ENCODE data around the gene SH3D19.

DNA sequence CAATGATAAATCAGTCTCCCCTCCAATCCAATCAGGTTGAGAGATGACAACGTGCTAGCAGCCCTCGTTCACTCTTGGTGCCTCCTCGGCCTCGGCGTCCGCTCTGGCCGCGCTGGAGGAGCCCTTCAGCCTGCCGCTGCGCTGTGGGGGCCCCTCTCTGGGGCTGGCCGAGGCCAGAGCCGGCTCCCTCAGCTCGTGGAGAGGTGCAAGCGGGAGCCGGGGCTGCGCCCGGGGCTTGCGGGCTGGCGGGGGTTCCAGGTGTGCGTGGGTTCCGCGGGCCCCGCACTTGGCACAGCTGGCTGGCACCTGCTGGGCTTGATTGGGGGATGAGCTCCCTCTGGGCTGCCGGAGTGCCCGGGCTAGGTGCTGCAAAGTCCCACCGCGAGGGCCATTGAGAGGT, 89.4 kb downstream of the SH3D19 start:
- no peak for TF ChIP-seq EZH2 (IDR thresholded peaks at IDR 0.05; ENCODE audit: borderline replicate concordance)
- TF ChIP-seq, protein P1, sequence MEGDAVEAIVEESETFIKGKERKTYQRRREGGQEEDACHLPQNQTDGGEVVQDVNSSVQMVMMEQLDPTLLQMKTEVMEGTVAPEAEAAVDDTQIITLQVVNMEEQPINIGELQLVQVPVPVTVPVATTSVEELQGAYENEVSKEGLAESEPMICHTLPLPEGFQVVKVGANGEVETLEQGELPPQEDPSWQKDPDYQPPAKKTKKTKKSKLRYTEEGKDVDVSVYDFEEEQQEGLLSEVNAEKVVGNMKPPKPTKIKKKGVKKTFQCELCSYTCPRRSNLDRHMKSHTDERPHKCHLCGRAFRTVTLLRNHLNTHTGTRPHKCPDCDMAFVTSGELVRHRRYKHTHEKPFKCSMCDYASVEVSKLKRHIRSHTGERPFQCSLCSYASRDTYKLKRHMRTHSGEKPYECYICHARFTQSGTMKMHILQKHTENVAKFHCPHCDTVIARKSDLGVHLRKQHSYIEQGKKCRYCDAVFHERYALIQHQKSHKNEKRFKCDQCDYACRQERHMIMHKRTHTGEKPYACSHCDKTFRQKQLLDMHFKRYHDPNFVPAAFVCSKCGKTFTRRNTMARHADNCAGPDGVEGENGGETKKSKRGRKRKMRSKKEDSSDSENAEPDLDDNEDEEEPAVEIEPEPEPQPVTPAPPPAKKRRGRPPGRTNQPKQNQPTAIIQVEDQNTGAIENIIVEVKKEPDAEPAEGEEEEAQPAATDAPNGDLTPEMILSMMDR (IDR thresholded peaks at IDR 0.05; ENCODE audit: poor library complexity), result no peak

Data from hepatocyte (in vitro differentiated cells).